PC-3 (cell line): ENCODE data around the gene ABCA3.

ENCODE experiments used
- CTCF ChIP-seq: fragments of 300-600 bp; sonication (generic); conservative IDR thresholded peaks from 2 replicates; pipeline ENCODE4 v1.5.1; 2017; ENCODE audit warnings: antibody characterized with exemption, low read depth, mild to moderate bottlenecking, low read length
- EZH2phosphoT487 ChIP-seq: fragments of 300-600 bp; sonication (generic); IDR thresholded peaks from 2 replicates; pipeline ENCODE4 v1.6.1; 2018; ENCODE audit warnings: mild to moderate bottlenecking, antibody characterized with exemption, low read length, borderline replicate concordance

- TF ChIP-seq CTCF (no peak), EZH2phosphoT487 (no peak)
Measured at GRCh38 chr16:2270588-2271470, 69.7 kb downstream of the ABCA3 start.
